GM12878 (cell line): ENCODE data around the gene SPIN1. TPM values are rescaled to one million over a fixed set of nuclear protein-coding genes. Genes with fewer than 3 reads are reported as not detected.

Experiments
- ATAC-seq: fragments of 200-7000 bp; cut with Tn5 transposase; 3 replicates; pipeline ENCODE4 v1.9.1; 2020; ENCODE audit warnings: mild to moderate bottlenecking, moderate library complexity
- BruUV-seq: library from RNA; stranded (reverse); fragments of 400-500 nt; replicated peaks from 2 replicates; lab custom pipeline; 2021; lab: Mats Ljungman, UMichigan
- CTCF ChIA-PET: fragments of 300-600 bp; sonication (Branson Sonifier 250); formaldehyde crosslinking; extraction: SDS; loops from one replicate; lab custom pipeline; 2021; ENCODE audit warnings: inconsistent platforms; lab: Yijun Ruan, JAX
- POLR2A ChIA-PET: fragments of 350-600 bp; formaldehyde crosslinking; extraction: SDS; loops from one replicate; lab custom pipeline; 2021; ENCODE audit warnings: inconsistent platforms; lab: Charles Lee
- RAD21 ChIA-PET: fragments of 300-600 bp; sonication (Branson Sonifier 250); formaldehyde crosslinking; loops from one replicate; lab custom pipeline; 2023; ENCODE audit warnings: antibody characterized with exemption; ENCODE audit not compliant: unreplicated experiment; lab: Charles Lee
- SMC1A ChIA-PET: fragments of 300-600 bp; sonication (Branson Sonifier 250); formaldehyde crosslinking; loops from one replicate; lab custom pipeline; 2023; ENCODE audit not compliant: unreplicated experiment, uncharacterized antibody; lab: Charles Lee
- DNase-seq: peaks from one replicate; pipeline ENCODE4 v3.0.0-alpha.2; 2011; ENCODE audit warnings: low read depth, low spot score
- FAIRE-seq: peaks from 3 replicates; lab custom pipeline; 2011; peaks lifted over from hg19 to GRCh38; lab: Jason Lieb, UNC
- H2AFZ ChIP-seq: 2 replicates; pipeline ENCODE4 v1.6.0; 2011; ENCODE audit warnings: low read depth, low read length, control low read depth; ENCODE audit not compliant: control insufficient read depth
- H3K27ac ChIP-seq: 2 replicates; pipeline ENCODE4 v1.5.1; 2011; ENCODE audit warnings: control low read depth; ENCODE audit not compliant: control insufficient read depth, insufficient read depth
- H3K27me3 ChIP-seq, 2 experiments: replicated peaks in 1 of 2; 2 replicates each; pipeline versions ENCODE4 v1.6.0 to v1.6.1; 2011; ENCODE audit warnings: low read length in 1 of 2; ENCODE audit not compliant: control insufficient read depth in 2 of 2, insufficient read depth in 2 of 2
- H3K36me3 ChIP-seq, 2 experiments: 2 replicates each; pipeline ENCODE4 v1.5.1; 2011; ENCODE audit warnings: low read length in 1 of 2; ENCODE audit not compliant: control insufficient read depth in 2 of 2, insufficient read depth in 2 of 2
- H3K4me1 ChIP-seq: 2 replicates; pipeline ENCODE4 v1.6.1; 2011; ENCODE audit warnings: mild to moderate bottlenecking, low read length, moderate library complexity, mixed read lengths; ENCODE audit not compliant: control insufficient read depth, insufficient read depth
- H3K4me2 ChIP-seq: 2 replicates; pipeline ENCODE4 v1.6.0; 2011; ENCODE audit warnings: control low read depth; ENCODE audit not compliant: control insufficient read depth, insufficient read depth
- H3K4me3 ChIP-seq: fragments of 200-600 bp; sonication (generic); 2 replicates; pipeline ENCODE4 v1.5.1; 2016
- H3K79me2 ChIP-seq: 2 replicates; pipeline ENCODE4 v1.6.0; 2011; ENCODE audit warnings: low read length; ENCODE audit not compliant: control insufficient read depth, insufficient read depth
- H3K9ac ChIP-seq: 2 replicates; pipeline ENCODE4 v1.8.0; 2011; ENCODE audit warnings: low read length, control low read depth, mixed read lengths; ENCODE audit not compliant: control insufficient read depth, insufficient read depth
- H3K9me3 ChIP-seq: replicated peaks from 3 replicates; pipeline ENCODE4 v1.5.1; 2011; ENCODE audit warnings: mild to moderate bottlenecking, low read length; ENCODE audit not compliant: control insufficient read depth, insufficient read depth
- H4K20me1 ChIP-seq: 2 replicates; pipeline ENCODE4 v1.6.0; 2011; ENCODE audit not compliant: control insufficient read depth, insufficient read depth
- CHD1 ChIP-seq: IDR thresholded peaks from 2 replicates; pipeline ENCODE4 v1.6.1; 2012; ENCODE audit warnings: low read depth, low read length, improper control_type of control experiment
- CHD2 ChIP-seq: IDR thresholded peaks from 2 replicates; pipeline ENCODE4 v1.6.1; 2011; ENCODE audit warnings: low read depth, low read length, improper control_type of control experiment, borderline replicate concordance
- EGR1 ChIP-seq, 2 experiments: IDR thresholded peaks; 1 replicate in 1 of 2; 2 replicates in 1 of 2; pipeline ENCODE4 v1.6.1; 2011 to 2012; ENCODE audit warnings: low read depth in 2 of 2, low read length in 2 of 2, borderline replicate concordance in 1 of 2, mild to moderate bottlenecking in 1 of 2, moderate library complexity in 1 of 2
- ETV6 ChIP-seq, 2 experiments: fragments of 450-650 bp in 1 of 2; IDR thresholded peaks in 1 of 2; conservative IDR thresholded peaks in 1 of 2; 2 replicates each; pipeline ENCODE4 v1.6.1; 2014; ENCODE audit warnings: antibody characterized with exemption in 1 of 2, borderline replicate concordance in 1 of 2, low read depth in 1 of 2, mild to moderate bottlenecking in 1 of 2, moderate library complexity in 1 of 2
- HDAC2 ChIP-seq: fragments of 200-600 bp; sonication (generic); IDR thresholded peaks from 2 replicates; pipeline ENCODE4 v1.6.1; 2017
- IKZF2 ChIP-seq, 2 experiments: fragments of 450-650 bp; IDR thresholded peaks; 2 replicates each; pipeline ENCODE4 v1.6.1; 2017; ENCODE audit warnings: mild to moderate bottlenecking in 2 of 2, moderate library complexity in 2 of 2
- MEF2B ChIP-seq: fragments of 450-650 bp; IDR thresholded peaks from 2 replicates; pipeline ENCODE4 v1.6.1; 2018; ENCODE audit warnings: mild to moderate bottlenecking, moderate library complexity; ENCODE audit not compliant: partially characterized antibody, poor library complexity, severe bottlenecking
- NBN ChIP-seq: fragments of 450-650 bp; IDR thresholded peaks from 2 replicates; pipeline ENCODE4 v1.6.1; 2016
- NFYA ChIP-seq: IDR thresholded peaks from 2 replicates; pipeline ENCODE4 v1.6.1; 2011; ENCODE audit warnings: low read depth, mild to moderate bottlenecking, low read length, improper control_type of control experiment, borderline replicate concordance
- NR2C2 ChIP-seq: IDR thresholded peaks from 2 replicates; pipeline ENCODE4 v1.6.1; 2011; ENCODE audit warnings: borderline replicate concordance, low read depth; ENCODE audit not compliant: control insufficient read depth, insufficient read length
- PML ChIP-seq: IDR thresholded peaks from 2 replicates; pipeline ENCODE4 v1.6.1; 2012; ENCODE audit warnings: low read length, inconsistent platforms
- RAD21 ChIP-seq: IDR thresholded peaks from 2 replicates; pipeline ENCODE4 v1.6.1; 2011; ENCODE audit warnings: mild to moderate bottlenecking, low read depth, low read length, moderate library complexity; ENCODE audit not compliant: insufficient read depth
- RBBP5 ChIP-seq: fragments of 200-600 bp; sonication (generic); conservative IDR thresholded peaks from 2 replicates; pipeline ENCODE4 v1.6.1; 2016
- SMC3 ChIP-seq: IDR thresholded peaks from 2 replicates; pipeline ENCODE4 v1.6.1; 2011; ENCODE audit warnings: low read length, improper control_type of control experiment, borderline replicate concordance
- YY1 ChIP-seq: IDR thresholded peaks from 2 replicates; pipeline ENCODE4 v1.6.1; 2011; ENCODE audit warnings: low read depth, mild to moderate bottlenecking, low read length
- ZSCAN29 ChIP-seq: fragments of 450-650 bp; IDR thresholded peaks from 2 replicates; pipeline ENCODE4 v1.6.1; 2017; ENCODE audit warnings: mild to moderate bottlenecking, moderate library complexity
- WGBS: methylation state at CpG from one replicate; pipeline ENCODE4 v1.1.6; 2016; ENCODE audit warnings: low lambda C conversion rate; ENCODE audit not compliant: insufficient replicate concordance, insufficient coverage; ENCODE audit errors: missing lambda C conversion rate; 5-methylcytosine and 5-hydroxymethylcytosine counted together
- in situ Hi-C: fragments of 300-500 bp; cut with MboI; formaldehyde crosslinking; loops from 9 replicates; pipeline ENCODE4 v1.14.3; 2018; ENCODE audit warnings: mixed read lengths
- intact Hi-C: fragments of 100-400 bp; cut with micrococcal nuclease; formaldehyde crosslinking; loops from one replicate; pipeline ENCODE4 v1.14.2; 2022; ENCODE audit not compliant: unreplicated experiment
- polyA plus RNA-seq, 11 experiments: library from polyadenylated mRNA; depleted of rRNA in 4 of 11; unstranded in 6 of 11; stranded (reverse) in 5 of 11; fragments of >200 nt; fragmentation: Nextera tagmentation in 4 of 11; fragmentation: Illumina TruSeq in 1 of 11; extraction: Ambion mirVana in 4 of 11; extraction: Trizol in 1 of 11; gene quantifications; 1 replicate in 1 of 11; 2 replicates in 10 of 11; pipeline versions ENCODE4 v1.2.1 to v1.2.3, GENCODE V29; 2011 to 2016; ENCODE audit warnings: inconsistent platforms in 2 of 11, missing spikeins in 2 of 11, low read depth in 1 of 11
- total RNA-seq, 4 experiments: library from RNA; depleted of rRNA in 3 of 4; stranded (reverse); fragments of >200 nt in 3 of 4; fragmentation: Illumina TruSeq in 1 of 4; extraction: Trizol in 1 of 4; gene quantifications; 2 replicates each; pipeline versions ENCODE4 v1.2.1 to v1.2.3, GENCODE V29; 2013 to 2021
- TF ChIP-seq, protein P1 (sequence below): IDR thresholded peaks from 2 replicates; pipeline ENCODE4 v1.6.1; 2011; ENCODE audit warnings: low read depth, low read length, improper control_type of control experiment, borderline replicate concordance
- TF ChIP-seq, protein P2 (sequence below): IDR thresholded peaks from 2 replicates; pipeline ENCODE4 v1.6.1; 2011; ENCODE audit warnings: borderline replicate concordance, low read depth, mild to moderate bottlenecking, moderate library complexity, low read length; ENCODE audit not compliant: insufficient read depth, poor library complexity, severe bottlenecking

Gene SPIN1
- total and polyA plus RNA-seq, 10 of the 15 experiments (the other 5 are each of a cell fraction or from before 2014, with no cell fraction given), result 6.6 to 30.3 (median 17.1) TPM

DNA sequence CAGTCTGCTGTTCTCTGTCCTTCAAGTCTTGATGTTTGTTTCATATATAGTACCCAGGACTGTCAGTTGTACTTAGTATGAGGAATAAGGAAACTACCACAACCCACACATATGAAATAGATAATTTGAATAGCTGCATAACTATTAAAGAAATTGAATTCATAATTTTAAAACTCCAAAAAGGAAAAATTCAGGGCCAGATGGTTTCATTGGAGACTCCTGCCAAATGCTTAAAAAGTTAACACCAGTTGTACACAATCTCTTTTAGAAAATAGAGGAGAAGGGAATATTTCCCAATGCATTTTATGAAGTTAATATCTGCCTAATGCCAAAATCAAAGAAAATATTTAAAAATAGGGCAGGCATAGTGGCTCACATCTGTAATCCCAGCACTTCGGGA is 24.6 kb upstream of the SPIN1 start:
- no peak for FAIRE-seq
- DNase-seq, result no peak
- in situ Hi-C loops (no loop called here), intact Hi-C loops (no loop called here)
- Histone ChIP-seq H3K4me1 (no peaks in the 10 kb centered on the region), H3K79me2 (no peaks in the 10 kb centered on the region), H3K27ac (no peak overlapping the region), H3K36me3 (no peaks in the 10 kb centered on the region), H3K4me3 (no peak overlapping the region), H3K27me3 (no peaks in the 10 kb centered on the region), H4K20me1 (no peaks in the 10 kb centered on the region), H3K9me3 (no peaks in the 10 kb centered on the region; the same call in 2 of the 3 replicates), H3K4me2 (no peak overlapping the region), H3K9ac (no peak overlapping the region), H2AFZ (no peak overlapping the region)
- ChIA-PET CTCF (no interaction called here), POLR2A (no interaction called here), RAD21 (no interaction called here), SMC1A (no interaction called here)
- WGBS, result 0% methylated on average over 1 of the region's 1 CpG
- no peak for ATAC-seq
- BruUV-seq, result no TSS peak
- TF ChIP-seq, protein P1, sequence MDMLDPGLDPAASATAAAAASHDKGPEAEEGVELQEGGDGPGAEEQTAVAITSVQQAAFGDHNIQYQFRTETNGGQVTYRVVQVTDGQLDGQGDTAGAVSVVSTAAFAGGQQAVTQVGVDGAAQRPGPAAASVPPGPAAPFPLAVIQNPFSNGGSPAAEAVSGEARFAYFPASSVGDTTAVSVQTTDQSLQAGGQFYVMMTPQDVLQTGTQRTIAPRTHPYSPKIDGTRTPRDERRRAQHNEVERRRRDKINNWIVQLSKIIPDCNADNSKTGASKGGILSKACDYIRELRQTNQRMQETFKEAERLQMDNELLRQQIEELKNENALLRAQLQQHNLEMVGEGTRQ, result no peak
- TF ChIP-seq SMC3, result no peak
- TF ChIP-seq YY1, result no peak
- TF ChIP-seq NBN, result no peak
- TF ChIP-seq NR2C2, result no peak
- TF ChIP-seq RBBP5, result no peak
- no peak for TF ChIP-seq ETV6 (conservative IDR thresholded peaks at IDR 0.05 in 1 of 2, IDR thresholded peaks at IDR 0.05 in 1 of 2; ENCODE audit: borderline replicate concordance in 1 of 2, low read depth in 1 of 2)
- no peak for TF ChIP-seq HDAC2
- TF ChIP-seq ZSCAN29, result no peak
- no peak for TF ChIP-seq CHD2
- TF ChIP-seq CHD1, result no peak
- TF ChIP-seq, protein P2, sequence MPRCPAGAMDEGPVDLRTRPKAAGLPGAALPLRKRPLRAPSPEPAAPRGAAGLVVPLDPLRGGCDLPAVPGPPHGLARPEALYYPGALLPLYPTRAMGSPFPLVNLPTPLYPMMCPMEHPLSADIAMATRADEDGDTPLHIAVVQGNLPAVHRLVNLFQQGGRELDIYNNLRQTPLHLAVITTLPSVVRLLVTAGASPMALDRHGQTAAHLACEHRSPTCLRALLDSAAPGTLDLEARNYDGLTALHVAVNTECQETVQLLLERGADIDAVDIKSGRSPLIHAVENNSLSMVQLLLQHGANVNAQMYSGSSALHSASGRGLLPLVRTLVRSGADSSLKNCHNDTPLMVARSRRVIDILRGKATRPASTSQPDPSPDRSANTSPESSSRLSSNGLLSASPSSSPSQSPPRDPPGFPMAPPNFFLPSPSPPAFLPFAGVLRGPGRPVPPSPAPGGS, result no peak
- no peak for TF ChIP-seq RAD21
- TF ChIP-seq MEF2B, result no peak
- TF ChIP-seq IKZF2 (IDR thresholded peaks at IDR 0.05), result no peak
- no peak for TF ChIP-seq PML
- TF ChIP-seq EGR1 (IDR thresholded peaks at IDR 0.05; ENCODE audit: borderline replicate concordance in 1 of 2, low read depth in 2 of 2, low read length in 2 of 2), result no peak
- TF ChIP-seq NFYA, result no peak
